AG04450 (cell line): ENCODE data around the gene CHST5. TPM values are rescaled to one million over a fixed set of nuclear protein-coding genes. Genes with fewer than 3 reads are reported as not detected.
A peak's percentile ranks its signal among the peaks of the same experiment; 100 is the strongest.
"Not testable (repeated sequence)": the region's sequence is repeated elsewhere in the genome, so short reads cannot be mapped to it uniquely, and the experiment has no call there.

Experiments used
- CTCF ChIA-PET: fragments of 300-600, 350-600 bp; formaldehyde crosslinking; extraction: SDS; loops from one replicate; lab custom pipeline; 2022; ENCODE audit warnings: antibody characterized with exemption, inconsistent platforms; lab: Charles Lee
- POLR2A ChIA-PET: fragments of 350-600 bp; formaldehyde crosslinking; extraction: SDS; loops from one replicate; lab custom pipeline; 2021; ENCODE audit warnings: antibody characterized with exemption, inconsistent platforms; lab: Yijun Ruan, JAX
- DNase-seq: peaks from one replicate; pipeline ENCODE4 v3.0.0-alpha.2; 2011; ENCODE audit warnings: low read depth, low spot score
- H3K27ac ChIP-seq: one replicate; pipeline ENCODE4 v1.5.1; 2012; ENCODE audit warnings: low read depth, low read length, control low read depth
- H3K27me3 ChIP-seq: one replicate; pipeline ENCODE4 v1.6.0; 2012; ENCODE audit warnings: low read length; ENCODE audit not compliant: control insufficient read depth, insufficient read depth
- H3K4me3 ChIP-seq: 2 replicates; pipeline ENCODE4 v1.5.1; 2011; ENCODE audit warnings: mild to moderate bottlenecking, low read depth, low read length, control low read depth
- H3K9me3 ChIP-seq: 2 replicates; pipeline ENCODE4 v1.5.1; 2012; ENCODE audit warnings: low read length; ENCODE audit not compliant: control insufficient read depth, insufficient read depth
- polyA plus RNA-seq: library from polyadenylated mRNA; depleted of rRNA; stranded (reverse); fragments of >200 nt; gene quantifications from 2 replicates; pipeline ENCODE4 v1.2.3, GENCODE V29; 2011
- TF ChIP-seq, protein P1 (sequence below): IDR thresholded peaks from 2 replicates; pipeline ENCODE4 v1.5.1; 2011; ENCODE audit warnings: low read depth, low read length, control low read depth, inconsistent platforms

CHST5 gene
- polyA plus RNA-seq, 1 experiment = not detected

DNA sequence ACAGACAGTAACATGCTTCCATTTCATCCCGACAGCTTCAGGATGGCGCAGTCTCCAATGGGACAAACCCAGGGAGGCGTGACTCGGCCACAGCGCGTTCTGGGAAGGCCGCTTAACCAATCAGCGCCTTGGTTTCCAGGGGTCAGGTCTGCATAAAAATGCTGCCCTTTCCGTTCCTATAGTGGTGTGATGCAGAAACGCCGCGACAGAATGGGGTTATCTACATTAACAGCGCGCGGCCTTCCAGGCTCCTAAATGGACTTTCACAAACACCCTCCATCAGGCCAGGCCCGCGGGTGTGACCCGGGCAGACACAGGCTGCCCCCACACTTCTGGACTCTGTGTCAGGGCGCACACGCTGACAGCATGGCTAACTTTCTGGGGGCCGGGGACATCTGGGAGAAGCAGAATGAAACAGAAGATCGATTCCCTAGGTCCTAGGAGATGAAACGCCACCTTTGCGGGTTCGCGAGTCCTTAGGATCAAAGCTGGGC is 19.4 kb upstream of the CHST5 start:
- CTCF ChIA-PET = interaction anchor here (1.2 to 8.2 kb wide), 4 partner anchors 11 to 90 kb away, joined by 3 to 53 read pairs (median 16); partner anchors contain the start of gene GABARAPL2
- DNase-seq = peak; percentile 57
- H3K4me3 ChIP-seq = peak overlapping the region; percentile 76
- TF ChIP-seq, protein P1, sequence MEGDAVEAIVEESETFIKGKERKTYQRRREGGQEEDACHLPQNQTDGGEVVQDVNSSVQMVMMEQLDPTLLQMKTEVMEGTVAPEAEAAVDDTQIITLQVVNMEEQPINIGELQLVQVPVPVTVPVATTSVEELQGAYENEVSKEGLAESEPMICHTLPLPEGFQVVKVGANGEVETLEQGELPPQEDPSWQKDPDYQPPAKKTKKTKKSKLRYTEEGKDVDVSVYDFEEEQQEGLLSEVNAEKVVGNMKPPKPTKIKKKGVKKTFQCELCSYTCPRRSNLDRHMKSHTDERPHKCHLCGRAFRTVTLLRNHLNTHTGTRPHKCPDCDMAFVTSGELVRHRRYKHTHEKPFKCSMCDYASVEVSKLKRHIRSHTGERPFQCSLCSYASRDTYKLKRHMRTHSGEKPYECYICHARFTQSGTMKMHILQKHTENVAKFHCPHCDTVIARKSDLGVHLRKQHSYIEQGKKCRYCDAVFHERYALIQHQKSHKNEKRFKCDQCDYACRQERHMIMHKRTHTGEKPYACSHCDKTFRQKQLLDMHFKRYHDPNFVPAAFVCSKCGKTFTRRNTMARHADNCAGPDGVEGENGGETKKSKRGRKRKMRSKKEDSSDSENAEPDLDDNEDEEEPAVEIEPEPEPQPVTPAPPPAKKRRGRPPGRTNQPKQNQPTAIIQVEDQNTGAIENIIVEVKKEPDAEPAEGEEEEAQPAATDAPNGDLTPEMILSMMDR = no peak
- H3K27me3 ChIP-seq = no peaks in the 10 kb centered on the region
- H3K27ac ChIP-seq = peak overlapping the region; percentile 39
- no peaks in the 10 kb centered on the region for H3K9me3 ChIP-seq
- POLR2A ChIA-PET = interaction anchor here (1.0 to 1.6 kb wide), 2 partner anchors 38 to 92 kb away, joined by 5 to 9 read pairs; partner anchors contain the start of genes KARS1 and TERF2IP

DNA sequence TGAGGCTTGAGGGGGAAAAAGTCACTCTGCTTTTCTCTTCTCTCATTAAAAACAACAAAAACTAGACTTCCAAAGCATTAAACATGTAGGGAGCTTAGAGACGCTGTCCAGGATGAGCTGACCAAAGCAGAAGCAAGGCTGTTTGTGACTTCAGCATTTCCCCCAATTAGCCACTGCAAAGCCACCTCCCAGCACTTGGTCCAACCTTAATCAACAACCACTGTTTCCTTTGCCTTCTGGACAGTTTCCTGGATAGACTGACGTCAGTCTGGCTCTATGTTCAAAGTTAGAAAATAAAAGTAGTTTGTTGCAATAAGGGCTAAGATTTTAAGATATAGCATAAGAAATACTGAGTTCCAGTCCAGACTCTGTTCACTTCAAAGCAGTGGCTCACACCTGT is 17.0 kb upstream of the CHST5 start:
- no peak overlapping the region for H3K27ac ChIP-seq
- H3K9me3 ChIP-seq = no peaks in the 10 kb centered on the region
- POLR2A ChIA-PET = no interaction called here
- H3K27me3 ChIP-seq = no peaks in the 10 kb centered on the region
- DNase-seq = no peak
- H3K4me3 ChIP-seq = no peak overlapping the region
- TF ChIP-seq, protein P1 = no peak
- CTCF ChIA-PET = interaction anchor here (1.0 to 8.2 kb wide), 3 partner anchors 36 to 88 kb away, joined by 5 to 53 read pairs (median 25); partner anchors contain the start of gene TMEM170A

DNA sequence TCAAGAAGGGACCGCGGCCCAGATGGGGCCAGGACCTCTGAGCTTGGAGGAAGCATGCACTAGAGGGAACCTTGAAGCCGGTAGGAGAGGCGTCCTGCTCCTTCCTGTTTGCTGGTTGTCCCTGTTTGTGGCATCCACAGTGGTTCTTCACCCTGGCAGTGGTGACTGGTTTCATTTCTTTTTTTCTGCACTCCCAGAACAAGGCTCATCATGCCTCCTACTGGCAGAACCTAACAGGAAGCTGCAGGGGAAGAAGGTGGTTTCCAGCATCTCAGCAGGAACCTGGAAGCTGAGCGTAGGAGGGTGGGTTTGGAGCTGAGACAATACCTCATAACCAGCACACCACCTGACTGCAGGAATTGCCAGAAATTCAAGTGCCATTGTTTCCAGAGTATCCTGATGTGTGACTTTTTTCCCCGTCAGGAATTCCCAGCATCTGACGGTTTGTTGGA is 14.3 kb upstream of the CHST5 start:
- no peak overlapping the region for H3K27ac ChIP-seq
- H3K4me3 ChIP-seq = no peak overlapping the region
- CTCF ChIA-PET = interaction anchor here (0.8 to 8.2 kb wide), 5 partner anchors 33 to 350 kb away, joined by 3 to 53 read pairs (median 7); partner anchors contain the start of gene TMEM170A
- DNase-seq = no peak
- H3K27me3 ChIP-seq = no peaks in the 10 kb centered on the region
- POLR2A ChIA-PET = interaction anchor here (0.5 kb wide), 1 partner anchor 33 kb away, joined by 3 read pairs; no protein-coding TSS in a partner anchor
- TF ChIP-seq, protein P1 = peak; percentile 53
- no peaks in the 10 kb centered on the region for H3K9me3 ChIP-seq

DNA sequence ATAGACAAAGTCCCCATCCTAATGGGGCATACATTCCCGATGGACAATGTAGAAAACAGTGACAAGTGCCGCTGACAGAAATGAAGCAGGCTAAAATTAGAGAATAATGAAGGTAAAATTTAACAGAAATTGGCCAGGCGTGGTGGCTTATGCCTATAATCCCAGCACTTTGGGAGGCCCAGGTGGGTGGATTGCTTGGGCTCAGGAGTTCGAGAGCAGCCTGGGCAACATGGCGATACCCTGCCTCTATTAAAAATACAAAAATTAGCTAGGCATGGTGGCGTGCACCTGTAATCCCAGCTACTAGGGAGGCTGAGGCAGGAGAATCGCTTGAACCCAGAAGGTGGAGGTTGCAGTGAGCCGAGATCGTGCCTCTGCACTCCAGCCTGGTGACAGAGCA is 12.5 kb upstream of the CHST5 start:
- CTCF ChIA-PET = interaction anchor here (4.6 kb wide), 1 partner anchor 31 kb away, joined by 25 read pairs; no protein-coding TSS in a partner anchor
- H3K27ac ChIP-seq, H3K4me3 ChIP-seq, POLR2A ChIA-PET, DNase-seq, H3K27me3 ChIP-seq, H3K9me3 ChIP-seq: not testable (repeated sequence)

DNA sequence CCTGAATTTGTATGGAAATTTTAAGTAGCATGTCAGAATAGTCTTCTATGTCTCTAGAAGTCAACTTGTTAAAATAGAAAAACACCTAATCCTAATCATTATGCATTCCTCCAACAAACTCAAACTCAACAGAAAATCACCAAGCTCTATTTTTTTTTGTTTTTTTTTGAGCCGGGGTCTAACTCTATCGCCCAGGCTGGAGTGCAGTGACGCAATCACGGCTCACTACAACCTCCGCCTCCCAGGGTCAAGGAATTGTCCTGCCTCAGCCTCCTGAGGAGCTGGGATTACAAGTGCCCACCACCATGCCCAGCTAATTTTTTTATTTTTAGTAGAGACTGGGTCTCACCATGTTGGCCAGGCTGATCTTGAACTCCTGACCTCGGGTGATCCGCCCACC is 10.4 kb upstream of the CHST5 start:
- no peak overlapping the region for H3K4me3 ChIP-seq
- no peak overlapping the region for H3K27ac ChIP-seq
- TF ChIP-seq, protein P1 = no peak
- DNase-seq = no peak
- POLR2A ChIA-PET = interaction anchor here (0.6 kb wide), 1 partner anchor 146 kb away, joined by 3 read pairs; no protein-coding TSS in a partner anchor
- no peaks in the 10 kb centered on the region for H3K27me3 ChIP-seq
- CTCF ChIA-PET = interaction anchor here (1.6 kb wide), 1 partner anchor 29 kb away, joined by 8 read pairs; no protein-coding TSS in a partner anchor
- no peaks in the 10 kb centered on the region for H3K9me3 ChIP-seq

DNA sequence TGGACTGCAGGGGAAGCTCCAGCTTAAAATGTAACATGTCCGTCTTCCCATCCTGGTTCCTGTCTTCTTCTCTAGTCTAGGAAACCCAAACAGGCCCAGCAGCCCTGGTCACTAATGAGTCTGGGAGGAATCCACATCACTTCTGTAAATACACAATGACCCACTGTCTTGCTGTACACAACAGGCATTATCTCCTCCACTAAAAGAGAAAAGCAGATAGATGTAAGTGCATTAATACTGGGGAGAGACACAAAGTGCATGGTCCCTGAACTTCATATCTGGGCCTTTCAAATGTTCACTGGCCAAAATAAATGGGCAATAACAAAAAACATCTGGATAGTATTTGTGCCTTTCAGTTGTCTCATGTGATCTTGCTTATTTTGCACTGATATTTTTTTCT is 10.0 kb upstream of the CHST5 start:
- DNase-seq = not testable (repeated sequence)
- CTCF ChIA-PET = interaction anchor here (1.6 kb wide), 1 partner anchor 29 kb away, joined by 8 read pairs; no protein-coding TSS in a partner anchor

DNA sequence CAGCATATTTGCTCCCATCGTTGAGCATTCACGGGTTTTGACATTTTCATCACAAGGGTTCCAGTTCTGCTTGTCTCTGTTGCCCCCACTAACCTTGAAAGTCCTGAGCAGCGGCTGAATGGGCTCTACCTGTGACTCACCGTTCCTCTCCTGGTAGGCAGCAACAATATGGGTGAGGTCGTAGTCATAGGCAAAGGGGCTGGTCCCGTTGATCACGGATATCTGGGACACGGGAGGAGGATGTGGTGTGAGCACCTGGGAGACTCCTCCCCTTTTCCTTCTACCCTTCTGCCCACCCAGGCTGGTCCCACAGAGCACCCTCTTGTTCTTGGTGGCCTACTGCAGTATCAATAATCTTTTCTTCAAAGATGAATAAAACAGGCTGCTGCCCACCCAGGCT is 6.6 kb upstream of the CHST5 start:
- H3K4me3 ChIP-seq, DNase-seq, H3K27me3 ChIP-seq, H3K27ac ChIP-seq, H3K9me3 ChIP-seq, POLR2A ChIA-PET: not testable (repeated sequence)
- CTCF ChIA-PET = interaction anchor here (0.6 to 2.5 kb wide), 2 partner anchors 25 to 76 kb away, joined by 3 to 12 read pairs; no protein-coding TSS in a partner anchor

More for the DNA sequence above, 10.0 kb upstream of the CHST5 start:
- POLR2A ChIA-PET = interaction anchor here (0.6 kb wide), 1 partner anchor 146 kb away, joined by 3 read pairs; no protein-coding TSS in a partner anchor
- H3K27ac ChIP-seq, H3K4me3 ChIP-seq, H3K27me3 ChIP-seq, H3K9me3 ChIP-seq: not testable (repeated sequence)
